Mucosa of rectum (tissue), 2 donors: ENCODE results near the gene PSMC3.

Experiments
- H3K27ac ChIP-seq, 2 donors: one replicate each; pipeline ENCODE4 v1.7.0; 2013; ENCODE audit warnings: inconsistent platforms in 2 of 2, low read depth in 2 of 2, low read length in 2 of 2
- H3K27me3 ChIP-seq, 2 donors: one replicate each; pipeline ENCODE4 v1.7.0; 2013; ENCODE audit warnings: low read length in 2 of 2; ENCODE audit not compliant: control insufficient read depth in 2 of 2, insufficient read depth in 2 of 2
- H3K36me3 ChIP-seq, 2 donors: one replicate each; pipeline ENCODE4 v1.7.0; 2013; ENCODE audit warnings: low read length in 2 of 2; ENCODE audit not compliant: control insufficient read depth in 2 of 2, insufficient read depth in 2 of 2
- H3K4me1 ChIP-seq, 2 donors: one replicate each; pipeline ENCODE4 v1.7.0; 2013; ENCODE audit warnings: low read length in 2 of 2, mild to moderate bottlenecking in 1 of 2; ENCODE audit not compliant: control insufficient read depth in 2 of 2, insufficient read depth in 2 of 2
- H3K4me3 ChIP-seq, 2 donors: one replicate each; pipeline ENCODE4 v1.7.0; 2013; ENCODE audit warnings: low read length in 2 of 2
- H3K9ac ChIP-seq, 2 donors: one replicate each; pipeline ENCODE4 v1.7.0; 2013; ENCODE audit warnings: low read length in 2 of 2, low read depth in 1 of 2, mild to moderate bottlenecking in 1 of 2
- H3K9me3 ChIP-seq, 2 donors: one replicate each; pipeline ENCODE4 v1.7.0; 2013; ENCODE audit warnings: low read length in 2 of 2; ENCODE audit not compliant: control insufficient read depth in 2 of 2
- donor health status: healthy.
- donor health status: Normal muscosa, but diverticular disease.

The PSMC3 gene

GRCh38 chr11:47394322-47395222, 31.7 kb downstream of the PSMC3 start:
- peaks cover 13 to 18% of the 10 kb centered on the region in 2 donors for H3K4me1 ChIP-seq
- H3K9me3 ChIP-seq, result no peaks in the 10 kb centered on the region
- peak overlapping the region; percentile 70 to 89 for H3K27ac ChIP-seq
- peak overlapping the region; percentile 60 for H3K9ac ChIP-seq
- H3K36me3 ChIP-seq, result no peaks in the 10 kb centered on the region
- no peaks in the 10 kb centered on the region for H3K27me3 ChIP-seq
- peak overlapping the region; percentile 20 to 38 for H3K4me3 ChIP-seq

- peak overlapping the region in 1 of 2 donors; percentile 14 for H3K9ac ChIP-seq
- no peaks in the 10 kb centered on the region for H3K36me3 ChIP-seq
- H3K4me1 ChIP-seq, result peaks cover 13 to 17% of the 10 kb centered on the region in 2 donors
- H3K27me3 ChIP-seq, result no peaks in the 10 kb centered on the region
- H3K9me3 ChIP-seq, result no peaks in the 10 kb centered on the region
- H3K4me3 ChIP-seq, result peak overlapping the region in 1 of 2 donors; percentile 20
- peak overlapping the region; percentile 70 to 89 for H3K27ac ChIP-seq
These were observed 32.3 kb downstream of the PSMC3 start for GRCh38 chr11:47394050-47394321.

GRCh38 chr11:47393163-47394049, 32.8 kb downstream of the PSMC3 start:
- H3K27me3 ChIP-seq, result no peaks in the 10 kb centered on the region
- H3K9ac ChIP-seq, result peak overlapping the region; percentile 14 to 26
- H3K36me3 ChIP-seq, result no peaks in the 10 kb centered on the region
- no peaks in the 10 kb centered on the region for H3K9me3 ChIP-seq
- peak overlapping the region in 1 of 2 donors; percentile 4 for H3K4me3 ChIP-seq
- H3K4me1 ChIP-seq, result peaks cover 13 to 17% of the 10 kb centered on the region in 2 donors
- peak overlapping the region; percentile 70 to 89 for H3K27ac ChIP-seq

GRCh38 chr11:47392546-47393162, 33.6 kb downstream of the PSMC3 start:
- Histone ChIP-seq H3K27ac (peak overlapping the region; percentile 70 to 89), H3K36me3 (no peaks in the 10 kb centered on the region), H3K27me3 (no peaks in the 10 kb centered on the region), H3K4me3 (no peak overlapping the region), H3K9ac (no peak overlapping the region), H3K4me1 (peaks cover 13 to 17% of the 10 kb centered on the region in 2 donors), H3K9me3 (no peaks in the 10 kb centered on the region)

GRCh38 chr11:47391711-47392432, 34.4 kb downstream of the PSMC3 start:
- peak overlapping the region; percentile 14 to 89 for H3K27ac ChIP-seq

GRCh38 chr11:47391077-47391583, 35.1 kb downstream of the PSMC3 start:
- H3K9me3 ChIP-seq, result no peaks in the 10 kb centered on the region
- H3K4me1 ChIP-seq, result peaks cover 13 to 17% of the 10 kb centered on the region in 2 donors
- peak overlapping the region in 1 of 2 donors; percentile 89 for H3K27ac ChIP-seq
- H3K36me3 ChIP-seq, result no peaks in the 10 kb centered on the region
- no peak overlapping the region for H3K4me3 ChIP-seq
- H3K9ac ChIP-seq, result no peak overlapping the region
- H3K27me3 ChIP-seq, result no peaks in the 10 kb centered on the region

More at GRCh38 chr11:47391711-47392432, 34.4 kb downstream of the PSMC3 start:
- no peaks in the 10 kb centered on the region for H3K9me3 ChIP-seq
- peak overlapping the region in 1 of 2 donors; percentile 14 for H3K9ac ChIP-seq
- H3K4me3 ChIP-seq, result no peak overlapping the region
- H3K27me3 ChIP-seq, result no peaks in the 10 kb centered on the region
- H3K4me1 ChIP-seq, result peaks cover 13 to 17% of the 10 kb centered on the region in 2 donors
- H3K36me3 ChIP-seq, result no peaks in the 10 kb centered on the region

GRCh38 chr11:47390422-47390760, 35.8 kb downstream of the PSMC3 start:
- Histone ChIP-seq H3K27ac (peak overlapping the region in 1 of 2 donors; percentile 89), H3K27me3 (no peaks in the 10 kb centered on the region), H3K4me3 (no peak overlapping the region), H3K9ac (no peak overlapping the region), H3K36me3 (no peaks in the 10 kb centered on the region), H3K9me3 (no peaks in the 10 kb centered on the region), H3K4me1 (peaks cover 10 to 16% of the 10 kb centered on the region in 2 donors)

GRCh38 chr11:47389577-47390421, 36.4 kb downstream of the PSMC3 start:
- H3K27ac ChIP-seq, result peak overlapping the region in 1 of 2 donors; percentile 89
- H3K27me3 ChIP-seq, result no peaks in the 10 kb centered on the region
- peaks cover 10% of the 10 kb centered on the region in 2 donors for H3K4me1 ChIP-seq

More at GRCh38 chr11:47389577-47390421, 36.4 kb downstream of the PSMC3 start:
- Histone ChIP-seq H3K9ac (no peak overlapping the region), H3K9me3 (no peaks in the 10 kb centered on the region), H3K36me3 (no peaks in the 10 kb centered on the region), H3K4me3 (no peak overlapping the region)
